ENCODE results near the gene MAGI2.

GRCh38 chr7:78124216-78124615, 1329.3 kb downstream of the MAGI2 start:
- TF ChIP-seq CTCF (conservative IDR thresholded peaks at IDR 0.05 in 1 of 2, IDR thresholded peaks at IDR 0.05 in 1 of 2; ENCODE audit: extremely low read depth in 1 of 2, insufficient read depth in 1 of 2, low read depth in 1 of 2, low read length in 2 of 2) (no peak), EZH2 (IDR thresholded peaks at IDR 0.05; ENCODE audit: borderline replicate concordance, low read length) (no peak)
